ENCODE results near the gene PKP4.

DNA sequence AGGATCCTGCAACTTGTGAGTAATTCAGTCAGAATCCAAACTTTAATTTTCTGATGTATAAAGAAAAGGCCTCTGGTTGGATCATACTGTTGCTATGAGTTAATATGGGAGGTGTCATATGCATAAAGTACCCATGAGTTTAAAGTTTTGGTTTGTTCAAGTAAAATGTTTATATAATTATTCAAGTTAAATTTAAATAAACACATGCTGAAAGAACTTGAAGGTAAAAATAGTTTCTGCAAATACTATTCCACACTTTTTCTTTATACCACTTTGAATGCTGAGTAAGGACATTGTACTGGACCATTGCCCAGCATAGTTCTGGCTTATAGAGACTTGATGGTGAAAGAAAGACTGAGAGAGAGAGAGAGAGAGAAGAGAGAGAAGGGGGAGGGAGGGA lies 30.7 kb downstream of the PKP4 start:
- TF ChIP-seq SP1 (IDR thresholded peaks at IDR 0.05; ENCODE audit: low read depth) (no peak), POLR2A (IDR thresholded peaks at IDR 0.05; ENCODE audit: borderline replicate concordance, extremely low read depth, insufficient read depth, insufficient read length) (no peak), RAD21 (IDR thresholded peaks at IDR 0.05; ENCODE audit: low read depth) (no peak), POLR2AphosphoS5 (IDR thresholded peaks at IDR 0.05; ENCODE audit: low read depth, low read length) (no peak), YY1 (IDR thresholded peaks at IDR 0.05; ENCODE audit: extremely low read depth, insufficient replicate concordance, low read depth, low read length) (no peak), MAX (IDR thresholded peaks at IDR 0.05) (no peak)

Measured in HCT116 (cell line).